ENCODE results near the gene PAQR7.

The PAQR7 gene

GRCh38 chr1:25821630-25822091, 53.8 kb downstream of the PAQR7 start:
- H2AFZ ChIP-seq (ENCODE audit: low read depth, low read length, severe bottlenecking) = no peak overlapping the region
- H3K9ac ChIP-seq (ENCODE audit: low read length) = peak overlapping the region; percentile 89
- H3K36me3 ChIP-seq (ENCODE audit: low read length) = no peaks in the 10 kb centered on the region
- H4K20me1 ChIP-seq (ENCODE audit: low read depth, low read length) = no peaks in the 10 kb centered on the region
- no peaks in the 10 kb centered on the region for H3K9me3 ChIP-seq (ENCODE audit: insufficient read depth, low read length)
- H3K27me3 ChIP-seq (ENCODE audit: low read length) = no peaks in the 10 kb centered on the region
- H3K27ac ChIP-seq (ENCODE audit: low read depth, low read length) = no peak overlapping the region
- H3F3A ChIP-seq (ENCODE audit: insufficient read depth) = peaks cover 8% of the 10 kb centered on the region; the same call in 1 of the 2 replicates
- no peaks in the 10 kb centered on the region for H3K9me2 ChIP-seq (replicated peaks; ENCODE audit: insufficient read depth, low read length)
- H3K4me2 ChIP-seq (ENCODE audit: low read depth, low read length, poor library complexity, severe bottlenecking) = peak overlapping the region; percentile 62
- H3K4me3 ChIP-seq (ENCODE audit: insufficient read depth, low read length, poor library complexity, severe bottlenecking) = peak overlapping the region; percentile 80
- H3K79me2 ChIP-seq (ENCODE audit: insufficient read depth, low read length) = 0 out of 2 replicates have a peak, but pooled peaks cover 6% of the 10 kb centered on the region
- no peak for TF ChIP-seq EZH2phosphoT487 (conservative IDR thresholded peaks at IDR 0.05; ENCODE audit: low read length)
- TF ChIP-seq, protein P1, sequence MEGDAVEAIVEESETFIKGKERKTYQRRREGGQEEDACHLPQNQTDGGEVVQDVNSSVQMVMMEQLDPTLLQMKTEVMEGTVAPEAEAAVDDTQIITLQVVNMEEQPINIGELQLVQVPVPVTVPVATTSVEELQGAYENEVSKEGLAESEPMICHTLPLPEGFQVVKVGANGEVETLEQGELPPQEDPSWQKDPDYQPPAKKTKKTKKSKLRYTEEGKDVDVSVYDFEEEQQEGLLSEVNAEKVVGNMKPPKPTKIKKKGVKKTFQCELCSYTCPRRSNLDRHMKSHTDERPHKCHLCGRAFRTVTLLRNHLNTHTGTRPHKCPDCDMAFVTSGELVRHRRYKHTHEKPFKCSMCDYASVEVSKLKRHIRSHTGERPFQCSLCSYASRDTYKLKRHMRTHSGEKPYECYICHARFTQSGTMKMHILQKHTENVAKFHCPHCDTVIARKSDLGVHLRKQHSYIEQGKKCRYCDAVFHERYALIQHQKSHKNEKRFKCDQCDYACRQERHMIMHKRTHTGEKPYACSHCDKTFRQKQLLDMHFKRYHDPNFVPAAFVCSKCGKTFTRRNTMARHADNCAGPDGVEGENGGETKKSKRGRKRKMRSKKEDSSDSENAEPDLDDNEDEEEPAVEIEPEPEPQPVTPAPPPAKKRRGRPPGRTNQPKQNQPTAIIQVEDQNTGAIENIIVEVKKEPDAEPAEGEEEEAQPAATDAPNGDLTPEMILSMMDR (IDR thresholded peaks at IDR 0.05; ENCODE audit: insufficient read depth, low read length, poor library complexity, severe bottlenecking) = no peak

- Histone ChIP-seq H3K9me3 (ENCODE audit: insufficient read depth, low read length) (no peaks in the 10 kb centered on the region), H2AFZ (ENCODE audit: low read depth, low read length, severe bottlenecking) (peak overlapping the region; percentile 81), H3K36me3 (ENCODE audit: low read length) (no peaks in the 10 kb centered on the region), H3K9me2 (replicated peaks; ENCODE audit: insufficient read depth, low read length) (no peaks in the 10 kb centered on the region), H3F3A (ENCODE audit: insufficient read depth) (peaks cover 8% of the 10 kb centered on the region; the same call in 1 of the 2 replicates), H3K9ac (ENCODE audit: low read length) (peak overlapping the region; percentile 89), H3K4me2 (ENCODE audit: low read depth, low read length, poor library complexity, severe bottlenecking) (peak overlapping the region; percentile 62), H3K27ac (ENCODE audit: low read depth, low read length) (peak overlapping the region; percentile 78), H3K27me3 (ENCODE audit: low read length) (no peaks in the 10 kb centered on the region), H3K79me2 (ENCODE audit: insufficient read depth, low read length) (0 out of 2 replicates have a peak, but pooled peaks cover 6% of the 10 kb centered on the region), H3K4me3 (ENCODE audit: insufficient read depth, low read length, poor library complexity, severe bottlenecking) (peak overlapping the region; percentile 80), H4K20me1 (ENCODE audit: low read depth, low read length) (no peaks in the 10 kb centered on the region)
- no peak for TF ChIP-seq EZH2phosphoT487 (conservative IDR thresholded peaks at IDR 0.05; ENCODE audit: low read length)
- TF ChIP-seq, protein P1 (IDR thresholded peaks at IDR 0.05; ENCODE audit: insufficient read depth, low read length, poor library complexity, severe bottlenecking) = no peak
Observed at GRCh38 chr1:25821112-25821476, 54.4 kb downstream of the PAQR7 start.

DNA sequence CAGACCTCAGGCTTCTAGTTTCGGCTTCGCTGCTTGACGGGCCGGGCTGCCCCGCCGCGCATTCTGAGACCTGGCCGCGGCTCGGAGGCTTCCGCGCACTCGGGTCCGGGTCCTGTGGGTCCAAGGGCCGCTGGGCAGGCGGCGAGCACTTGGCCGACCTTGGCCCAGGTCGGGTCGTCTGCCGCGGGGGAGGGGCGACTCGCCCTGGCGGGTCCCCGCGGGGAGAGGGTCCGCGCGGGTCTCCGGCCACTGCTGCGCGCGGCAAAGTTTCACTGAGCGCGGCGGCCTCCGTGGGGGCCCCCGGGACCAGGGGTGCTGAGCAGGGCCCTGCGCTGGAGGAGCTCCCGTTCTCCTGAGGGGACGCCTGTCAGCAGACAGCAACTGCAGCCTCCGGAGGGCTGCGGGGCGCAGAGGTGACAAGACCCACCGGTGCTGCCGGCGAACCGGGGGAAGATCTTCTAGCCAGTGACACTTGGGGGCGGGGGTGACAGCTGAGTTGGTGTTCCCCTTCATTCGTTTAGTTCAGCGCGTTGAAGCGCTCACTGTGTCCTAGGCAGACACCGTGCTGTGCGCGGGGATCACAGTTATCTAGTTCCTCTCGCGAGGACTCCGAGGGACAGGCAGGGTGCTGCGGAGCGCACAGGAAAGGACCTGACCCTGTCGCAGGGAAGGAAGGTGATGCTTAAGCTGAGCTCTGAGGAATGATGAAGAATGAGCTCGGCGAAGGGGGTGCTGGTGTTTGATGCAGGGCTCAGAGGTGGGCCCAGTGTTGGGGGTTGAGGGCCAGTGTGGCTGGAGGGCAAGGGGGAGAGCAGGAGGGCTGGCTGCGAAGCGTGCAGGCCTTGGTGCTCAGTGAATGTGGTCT, 55.0 kb downstream of the PAQR7 start:
- H3K4me2 ChIP-seq (ENCODE audit: low read depth, low read length, poor library complexity, severe bottlenecking) = peak overlapping the region; percentile 62
- peak overlapping the region; percentile 89 for H3K9ac ChIP-seq (ENCODE audit: low read length)
- H3K79me2 ChIP-seq (ENCODE audit: insufficient read depth, low read length) = 0 out of 2 replicates have a peak, but pooled peaks cover 6% of the 10 kb centered on the region
- H3F3A ChIP-seq (ENCODE audit: insufficient read depth) = peaks cover 8% of the 10 kb centered on the region; the same call in 1 of the 2 replicates
- H3K27me3 ChIP-seq (ENCODE audit: low read length) = no peaks in the 10 kb centered on the region
- H4K20me1 ChIP-seq (ENCODE audit: low read depth, low read length) = no peaks in the 10 kb centered on the region
- H2AFZ ChIP-seq (ENCODE audit: low read depth, low read length, severe bottlenecking) = peak overlapping the region; percentile 81
- H3K27ac ChIP-seq (ENCODE audit: low read depth, low read length) = peak overlapping the region; percentile 78
- H3K9me3 ChIP-seq (ENCODE audit: insufficient read depth, low read length) = no peaks in the 10 kb centered on the region
- no peaks in the 10 kb centered on the region for H3K36me3 ChIP-seq (ENCODE audit: low read length)
- peak overlapping the region; percentile 80 for H3K4me3 ChIP-seq (ENCODE audit: insufficient read depth, low read length, poor library complexity, severe bottlenecking)
- TF ChIP-seq, protein P1 (IDR thresholded peaks at IDR 0.05; ENCODE audit: insufficient read depth, low read length, poor library complexity, severe bottlenecking) = no peak
- no peak for TF ChIP-seq EZH2phosphoT487 (conservative IDR thresholded peaks at IDR 0.05; ENCODE audit: low read length)
- H3K9me2 ChIP-seq (replicated peaks; ENCODE audit: insufficient read depth, low read length) = no peaks in the 10 kb centered on the region
